Activated T-helper 17 cell treated with anti-CD3 and anti-CD28 coated beads, Interleukin-2, amount 50 U/mL, for 72 hours (primary cell): ENCODE measurements around the gene CPLX1. TPM values are rescaled to one million over a fixed set of nuclear protein-coding genes. Genes with fewer than 3 reads are reported as not detected.
"Not testable (repeated sequence)": the region's sequence is repeated elsewhere in the genome, so short reads cannot be mapped to it uniquely, and the experiment has no call there.

ENCODE experiments used
- ATAC-seq: fragments of 150-1000 bp; cut with Tn5 transposase; replicated peaks from 2 replicates; pipeline ENCODE4 v1.10.0; 2021; ENCODE audit warnings: mild to moderate bottlenecking, moderate library complexity
- H3K27ac Mint-ChIP-seq: one replicate; pipeline ENCODE4 v1.8.0; 2022; ENCODE audit warnings: mixed read lengths
- H3K27me3 Mint-ChIP-seq: one replicate; pipeline ENCODE4 v1.8.0; 2022; ENCODE audit warnings: mixed read lengths
- H3K36me3 Mint-ChIP-seq: one replicate; pipeline ENCODE4 v1.8.0; 2022; ENCODE audit warnings: low read depth, mild to moderate bottlenecking, mixed read lengths
- H3K4me1 Mint-ChIP-seq: one replicate; pipeline ENCODE4 v1.8.0; 2022; ENCODE audit warnings: mixed read lengths
- H3K4me3 Mint-ChIP-seq: one replicate; pipeline ENCODE4 v1.8.0; 2022; ENCODE audit warnings: mild to moderate bottlenecking, mixed read lengths
- H3K9me3 Mint-ChIP-seq: one replicate; pipeline ENCODE4 v1.8.0; 2022; ENCODE audit warnings: mixed read lengths
- total RNA-seq, 2 donors: library from RNA; stranded (reverse); gene quantifications; one replicate each; pipeline ENCODE4 v1.2.3, GENCODE V29; 2022

Gene CPLX1
- total RNA-seq, 2 donors from 2014 or later, result 0.50 to 3.6 TPM

GRCh38 chr4:806979-807378 is 18.9 kb downstream of the CPLX1 start:
- H3K4me3 Mint-ChIP-seq, H3K36me3 Mint-ChIP-seq, H3K27me3 Mint-ChIP-seq, H3K27ac Mint-ChIP-seq, ATAC-seq, H3K9me3 Mint-ChIP-seq, H3K4me1 Mint-ChIP-seq: not testable (repeated sequence)

GRCh38 chr4:804804-805203 is 21.1 kb downstream of the CPLX1 start:
- Mint-ChIP-seq H3K27me3 (peaks cover 3% of the 10 kb centered on the region), H3K4me1 (no peaks in the 10 kb centered on the region)
- ATAC-seq, result no peak

DNA sequence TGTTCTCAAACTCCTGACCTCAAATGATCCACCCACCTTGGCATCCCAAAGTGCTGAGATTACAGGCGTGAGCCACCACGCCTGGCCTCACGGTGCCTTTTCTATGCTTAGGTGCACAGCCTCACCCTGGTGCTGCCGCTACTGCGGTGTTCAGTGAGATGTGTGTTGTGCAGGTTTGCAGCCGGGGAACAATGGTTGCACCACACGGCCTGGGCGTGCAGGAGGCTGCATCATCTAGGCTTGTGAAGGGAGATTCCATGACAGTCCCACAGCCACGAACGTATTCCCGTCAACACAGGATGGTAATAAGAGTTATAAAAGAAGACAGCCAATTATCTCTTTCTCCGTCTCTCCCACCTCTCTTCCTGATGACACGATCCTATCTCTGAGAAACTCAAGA is 22.0 kb downstream of the CPLX1 start:
- Mint-ChIP-seq H3K27me3 (peaks cover 3% of the 10 kb centered on the region), H3K4me1 (peaks cover 5% of the 10 kb centered on the region), H3K36me3 (no peaks in the 10 kb centered on the region), H3K27ac (no peak overlapping the region), H3K9me3 (no peaks in the 10 kb centered on the region), H3K4me3 (no peak overlapping the region)
- no peak for ATAC-seq

More at GRCh38 chr4:804804-805203, 21.1 kb downstream of the CPLX1 start:
- Mint-ChIP-seq H3K27ac (no peak overlapping the region), H3K9me3 (no peaks in the 10 kb centered on the region), H3K4me3 (no peak overlapping the region), H3K36me3 (no peaks in the 10 kb centered on the region)

DNA sequence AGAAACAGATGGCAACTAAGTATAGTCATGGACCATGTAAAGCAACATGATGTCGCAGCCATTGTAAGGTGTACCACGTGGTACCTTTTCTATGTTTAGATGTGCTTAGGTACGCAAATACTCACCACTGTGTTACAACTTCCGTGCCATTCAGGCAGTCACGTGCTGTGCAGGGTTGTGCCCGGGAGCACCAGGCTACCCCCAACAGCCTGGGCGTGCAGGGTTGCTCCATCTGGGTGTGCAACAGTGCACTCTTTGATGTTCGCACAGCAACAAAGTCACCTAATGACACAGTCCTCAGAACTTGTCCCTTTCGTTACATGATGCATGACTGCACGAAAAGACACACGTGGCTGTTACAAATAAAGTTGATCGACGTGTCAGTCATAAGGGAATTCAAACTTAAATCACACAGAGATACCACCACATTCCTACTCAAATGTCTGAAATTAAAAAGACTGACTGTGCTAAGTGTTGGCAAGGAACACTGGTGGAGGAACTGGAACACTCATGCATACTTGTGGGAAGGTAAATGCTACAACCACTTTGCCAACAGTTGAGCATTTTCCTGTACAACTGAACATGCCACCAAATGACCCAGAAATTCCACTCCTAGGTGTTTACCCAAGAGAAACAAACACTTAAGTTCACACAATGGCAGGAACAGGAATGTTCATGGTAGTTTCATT is 24.3 kb downstream of the CPLX1 start:
- no peak for ATAC-seq
- H3K4me3 Mint-ChIP-seq, result no peak overlapping the region
- no peaks in the 10 kb centered on the region for H3K36me3 Mint-ChIP-seq
- no peak overlapping the region for H3K27ac Mint-ChIP-seq
- no peaks in the 10 kb centered on the region for H3K9me3 Mint-ChIP-seq
- peaks cover 7% of the 10 kb centered on the region for H3K4me1 Mint-ChIP-seq
- no peaks in the 10 kb centered on the region for H3K27me3 Mint-ChIP-seq

- peaks cover 14% of the 10 kb centered on the region for H3K4me1 Mint-ChIP-seq
- no peak for ATAC-seq
- no peak overlapping the region for H3K4me3 Mint-ChIP-seq
- peaks cover 9% of the 10 kb centered on the region for H3K27me3 Mint-ChIP-seq
- no peak overlapping the region for H3K27ac Mint-ChIP-seq
- H3K9me3 Mint-ChIP-seq, result no peaks in the 10 kb centered on the region
- no peaks in the 10 kb centered on the region for H3K36me3 Mint-ChIP-seq
Measured at GRCh38 chr4:797066-797465, 28.9 kb downstream of the CPLX1 start.

GRCh38 chr4:796206-796605 is 29.7 kb downstream of the CPLX1 start:
- peaks cover 9% of the 10 kb centered on the region for H3K27me3 Mint-ChIP-seq
- no peak overlapping the region for H3K4me3 Mint-ChIP-seq
- peaks cover 14% of the 10 kb centered on the region for H3K4me1 Mint-ChIP-seq
- ATAC-seq, result no peak
- H3K9me3 Mint-ChIP-seq, result no peaks in the 10 kb centered on the region
- no peak overlapping the region for H3K27ac Mint-ChIP-seq
- H3K36me3 Mint-ChIP-seq, result no peaks in the 10 kb centered on the region

GRCh38 chr4:795726-796119 is 30.2 kb downstream of the CPLX1 start:
- H3K36me3 Mint-ChIP-seq, result no peaks in the 10 kb centered on the region
- H3K27ac Mint-ChIP-seq, result no peak overlapping the region
- H3K27me3 Mint-ChIP-seq, result peaks cover 9% of the 10 kb centered on the region
- ATAC-seq, result no peak
- no peaks in the 10 kb centered on the region for H3K9me3 Mint-ChIP-seq
- H3K4me1 Mint-ChIP-seq, result peaks cover 14% of the 10 kb centered on the region
- H3K4me3 Mint-ChIP-seq, result peak overlapping the region; percentile 29

GRCh38 chr4:794900-795725 is 30.8 kb downstream of the CPLX1 start:
- peaks cover 14% of the 10 kb centered on the region for H3K4me1 Mint-ChIP-seq
- H3K4me3 Mint-ChIP-seq, result peak overlapping the region; percentile 68
- H3K27me3 Mint-ChIP-seq, result peaks cover 9% of the 10 kb centered on the region
- ATAC-seq, result no peak
- no peaks in the 10 kb centered on the region for H3K9me3 Mint-ChIP-seq
- no peak overlapping the region for H3K27ac Mint-ChIP-seq
- H3K36me3 Mint-ChIP-seq, result no peaks in the 10 kb centered on the region

- no peaks in the 10 kb centered on the region for H3K9me3 Mint-ChIP-seq
- ATAC-seq, result no peak
- H3K4me3 Mint-ChIP-seq, result peak overlapping the region; percentile 68
- peaks cover 11% of the 10 kb centered on the region for H3K4me1 Mint-ChIP-seq
- peaks cover 9% of the 10 kb centered on the region for H3K27me3 Mint-ChIP-seq
- no peaks in the 10 kb centered on the region for H3K36me3 Mint-ChIP-seq
- no peak overlapping the region for H3K27ac Mint-ChIP-seq
Measured at GRCh38 chr4:793941-794621, 31.8 kb downstream of the CPLX1 start.

DNA sequence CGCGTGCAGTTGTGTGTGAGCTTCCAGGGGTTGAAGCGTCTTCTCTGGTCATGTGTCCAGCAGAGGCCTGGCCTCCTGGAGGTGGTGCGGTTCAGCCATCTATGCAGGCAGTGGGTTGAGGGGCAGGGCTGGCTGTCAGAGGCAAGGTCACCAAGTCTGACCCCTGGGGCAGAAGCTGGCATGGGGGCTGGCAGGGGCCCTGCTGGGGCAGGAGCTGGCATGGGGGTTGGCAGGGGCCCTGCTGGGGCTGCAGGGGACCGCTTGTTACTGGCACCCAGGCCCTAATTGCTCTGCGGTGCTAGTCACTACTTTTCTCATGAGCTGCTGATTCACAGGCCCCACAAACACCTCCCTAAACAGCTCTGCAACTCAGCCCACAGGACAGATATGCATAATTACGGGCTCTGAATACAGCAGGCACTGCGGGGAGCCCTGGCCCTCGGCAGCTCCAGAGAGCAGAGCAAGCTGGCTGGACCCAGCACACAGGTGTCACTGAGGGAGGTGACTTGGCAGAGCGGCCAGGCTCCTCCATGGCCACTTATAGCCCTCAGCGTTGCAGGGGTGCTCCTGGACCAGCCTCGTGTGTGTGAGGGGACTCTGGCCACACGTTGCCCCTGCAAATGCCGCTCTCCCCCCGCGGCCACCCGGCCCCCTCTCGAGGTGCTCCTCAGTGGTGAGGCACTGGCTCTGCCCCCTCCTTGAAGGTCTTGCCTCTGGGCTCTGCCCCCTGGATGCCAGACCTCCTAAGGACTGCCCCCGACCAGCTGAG is 32.7 kb downstream of the CPLX1 start:
- peak overlapping the region; percentile 68 for H3K4me3 Mint-ChIP-seq
- H3K4me1 Mint-ChIP-seq, result peaks cover 6% of the 10 kb centered on the region
- peaks cover 9% of the 10 kb centered on the region for H3K27me3 Mint-ChIP-seq
- H3K9me3 Mint-ChIP-seq, result no peaks in the 10 kb centered on the region
- H3K27ac Mint-ChIP-seq, result peak overlapping the region; percentile 73
- no peaks in the 10 kb centered on the region for H3K36me3 Mint-ChIP-seq
- ATAC-seq, result peak; percentile 50

- peak overlapping the region; percentile 73 for H3K27ac Mint-ChIP-seq
- H3K9me3 Mint-ChIP-seq, result no peaks in the 10 kb centered on the region
- no peaks in the 10 kb centered on the region for H3K36me3 Mint-ChIP-seq
- peaks cover 6% of the 10 kb centered on the region for H3K4me1 Mint-ChIP-seq
- peak; percentile 73 for ATAC-seq
- peaks cover 9% of the 10 kb centered on the region for H3K27me3 Mint-ChIP-seq
- peak overlapping the region; percentile 68 for H3K4me3 Mint-ChIP-seq
Measured at GRCh38 chr4:792626-793092, 33.3 kb downstream of the CPLX1 start.

DNA sequence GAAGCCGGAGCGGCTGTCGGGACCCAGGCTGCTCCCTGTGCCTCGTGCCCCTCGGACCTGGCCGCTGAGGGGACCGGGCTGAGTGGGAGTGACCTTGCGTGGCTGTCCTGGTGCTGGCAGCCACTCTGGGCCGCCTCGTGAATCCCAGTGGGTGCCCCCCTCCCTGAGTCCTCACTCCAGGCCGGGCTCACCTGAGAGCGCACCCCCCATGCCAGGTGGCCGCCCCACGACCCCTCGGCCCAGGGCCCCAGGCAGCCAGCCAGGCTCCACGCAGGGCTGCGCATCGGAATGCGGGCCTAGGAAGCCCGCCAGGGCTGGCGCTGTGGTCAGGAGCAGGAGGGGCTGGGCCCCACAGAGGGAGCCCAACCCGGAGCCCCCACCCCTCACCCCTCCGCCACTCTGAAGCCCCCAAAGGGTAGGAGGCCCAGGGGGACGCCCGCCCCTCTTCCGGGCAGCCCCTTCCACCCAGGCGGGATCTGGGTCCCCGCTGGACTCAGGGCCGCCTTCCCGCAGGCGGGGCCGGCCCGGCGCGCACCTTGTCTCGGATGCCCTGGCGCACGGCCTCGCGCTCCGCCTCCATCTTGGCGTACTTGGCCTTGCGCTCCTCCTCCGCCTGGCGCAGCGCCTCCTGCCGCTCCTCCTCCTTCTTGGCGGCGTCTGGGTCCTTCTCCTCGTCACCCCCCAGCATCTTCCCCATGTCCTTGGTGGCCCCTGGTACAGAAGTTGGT is 33.9 kb downstream of the CPLX1 start:
- no peaks in the 10 kb centered on the region for H3K36me3 Mint-ChIP-seq
- no peaks in the 10 kb centered on the region for H3K9me3 Mint-ChIP-seq
- ATAC-seq, result peak; percentile 71
- peak overlapping the region; percentile 68 for H3K4me3 Mint-ChIP-seq
- peaks cover 13% of the 10 kb centered on the region for H3K27me3 Mint-ChIP-seq
- H3K27ac Mint-ChIP-seq, result peak overlapping the region; percentile 73
- H3K4me1 Mint-ChIP-seq, result peaks cover 11% of the 10 kb centered on the region

GRCh38 chr4:791252-791897 is 34.6 kb downstream of the CPLX1 start:
- ATAC-seq, result no peak
- Mint-ChIP-seq H3K4me3 (no peak overlapping the region), H3K4me1 (peaks cover 11% of the 10 kb centered on the region), H3K27ac (no peak overlapping the region), H3K36me3 (no peaks in the 10 kb centered on the region), H3K9me3 (no peaks in the 10 kb centered on the region), H3K27me3 (peaks cover 13% of the 10 kb centered on the region)
